ENCODE data around the gene DNAJC5. TPM values are rescaled to one million over a fixed set of nuclear protein-coding genes. Genes with fewer than 3 reads are reported as not detected.
A peak's percentile ranks its signal among the peaks of the same experiment; 100 is the strongest.

Gene DNAJC5
- total and polyA plus RNA-seq, 9 of the 15 experiments (the other 6 are each of a cell fraction or from before 2014, with no cell fraction given) = 0.95 to 42.8 (median 23.4) TPM

GRCh38 chr20:63973636-63974401 lies 78.9 kb downstream of the DNAJC5 start (continued):
- no peak for TF ChIP-seq ZNF274 (IDR thresholded peaks at IDR 0.05; ENCODE audit: borderline replicate concordance, low read depth, low read length)
- peak; percentile 44; the same call in 1 of the 2 replicates for TF ChIP-seq ATF7 (IDR thresholded peaks at IDR 0.05)
- peak; percentile 63 for TF ChIP-seq NCOA6 (IDR thresholded peaks at IDR 0.05)
- no peak for TF ChIP-seq NR4A1 (CRISPR knock-in tag; IDR thresholded peaks at IDR 0.05)
- no peak for TF ChIP-seq NR4A1 (tag; IDR thresholded peaks at IDR 0.05)
- TF ChIP-seq ID3 (CRISPR knock-in tag; IDR thresholded peaks at IDR 0.05) = no peak
- no peak for TF ChIP-seq ID3 (tag; IDR thresholded peaks at IDR 0.05)
- TF ChIP-seq ATF4 (CRISPR knock-in tag; IDR thresholded peaks at IDR 0.05) = no peak
- 0 out of 4 replicates have a peak, but pooled peaks of 1 of the 2 experiments have one; percentile 39 for TF ChIP-seq ZMIZ1 (IDR thresholded peaks at IDR 0.05; ENCODE audit: low read depth in 2 of 2, low read length in 2 of 2)
- peak; percentile 70 for TF ChIP-seq GABPB1 (CRISPR knock-in tag; IDR thresholded peaks at IDR 0.05)
- TF ChIP-seq RBFOX2 (IDR thresholded peaks at IDR 0.05; ENCODE audit: low read depth, low read length) = peak; percentile 56; the same call in 1 of the 2 replicates
- TF ChIP-seq ZNF175 (CRISPR knock-in tag; IDR thresholded peaks at IDR 0.05; ENCODE audit: low read depth) = no peak
- TF ChIP-seq HNRNPL (IDR thresholded peaks at IDR 0.05; ENCODE audit: low read depth, low read length) = peak; percentile 69; the same call in 1 of the 2 replicates
- TF ChIP-seq ILF3 (IDR thresholded peaks at IDR 0.05; ENCODE audit: borderline replicate concordance) = no peak
- 0 out of 2 replicates have a peak, but pooled peaks have one; percentile 25 for TF ChIP-seq ZNF609 (CRISPR knock-in tag; IDR thresholded peaks at IDR 0.05; ENCODE audit: borderline replicate concordance)
- TF ChIP-seq L3MBTL2 (IDR thresholded peaks at IDR 0.05) = peak; percentile 70
- no peak for TF ChIP-seq TGIF2 (CRISPR knock-in tag; IDR thresholded peaks at IDR 0.05)
